ENCODE data around the gene PLOD2. TPM values are rescaled to one million over a fixed set of nuclear protein-coding genes. Genes with fewer than 3 reads are reported as not detected.

PLOD2 gene
- total and polyA plus RNA-seq, 2 donors from 2014 or later, result 21.3 to 66.0 TPM

DNA sequence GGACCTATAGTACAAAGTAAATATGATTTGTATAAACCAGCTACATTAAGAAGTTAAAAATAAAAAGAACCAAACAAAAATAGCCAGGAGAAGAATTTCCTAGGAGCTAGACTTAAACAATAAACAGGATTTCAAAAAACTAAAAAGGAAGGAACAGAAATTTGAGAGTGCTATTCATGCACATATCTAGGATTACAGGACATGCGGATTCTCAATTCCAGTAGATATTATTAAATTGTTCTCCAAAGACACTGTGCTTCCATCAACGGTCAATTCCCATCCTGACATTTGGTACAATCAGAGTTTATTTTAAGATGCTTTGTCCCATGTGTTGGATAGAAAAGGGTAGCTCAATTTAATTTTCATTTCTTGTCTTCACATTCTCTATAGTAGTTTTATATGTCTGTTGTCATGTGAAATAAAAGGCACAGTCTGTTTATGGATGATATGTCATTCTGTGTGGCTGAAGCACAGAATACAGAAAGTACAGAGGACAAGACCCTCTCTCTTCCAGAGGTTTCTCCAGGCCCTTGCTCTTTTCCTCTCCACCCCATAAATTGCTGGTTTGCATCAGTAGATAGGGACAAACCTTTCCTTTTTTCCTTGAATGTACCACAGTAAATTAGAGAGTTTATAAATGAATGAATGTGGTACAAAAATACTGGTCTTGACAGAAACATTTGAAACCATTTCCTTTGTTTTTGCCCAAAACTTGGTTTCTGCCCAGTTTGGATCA lies 3.5 kb downstream of the PLOD2 start:
- Histone ChIP-seq H3K36me3 (ENCODE audit: control insufficient read depth in 2 of 3, insufficient read depth in 3 of 3, low read length in 3 of 3) (no peaks in the 10 kb centered on the region), H3K4me1 (ENCODE audit: control insufficient read depth in 2 of 3, insufficient read depth in 2 of 3, low read depth in 1 of 3, low read length in 3 of 3) (peaks cover 0 to 27% (median 11%) of the 10 kb centered on the region in 3 donors), H3K9ac (ENCODE audit: low read length in 3 of 3) (peak overlapping the region in 2 of 3 donors; percentile 18 to 55), H3K27me3 (ENCODE audit: control insufficient read depth, insufficient read depth, low read length) (no peaks in the 10 kb centered on the region), H3K4me3 (ENCODE audit: low read length in 3 of 3) (peak overlapping the region in 1 of 3 donors; percentile 35), H3K9me3 (ENCODE audit: control insufficient read depth in 2 of 3, insufficient read depth in 1 of 3, low read length in 3 of 3) (no peaks in the 10 kb centered on the region), H3K27ac (ENCODE audit: low read depth in 2 of 2, low read length in 2 of 2) (peak overlapping the region in 1 of 2 donors; percentile 3)
- DNase-seq, result no peak
- TF ChIP-seq, protein P1, sequence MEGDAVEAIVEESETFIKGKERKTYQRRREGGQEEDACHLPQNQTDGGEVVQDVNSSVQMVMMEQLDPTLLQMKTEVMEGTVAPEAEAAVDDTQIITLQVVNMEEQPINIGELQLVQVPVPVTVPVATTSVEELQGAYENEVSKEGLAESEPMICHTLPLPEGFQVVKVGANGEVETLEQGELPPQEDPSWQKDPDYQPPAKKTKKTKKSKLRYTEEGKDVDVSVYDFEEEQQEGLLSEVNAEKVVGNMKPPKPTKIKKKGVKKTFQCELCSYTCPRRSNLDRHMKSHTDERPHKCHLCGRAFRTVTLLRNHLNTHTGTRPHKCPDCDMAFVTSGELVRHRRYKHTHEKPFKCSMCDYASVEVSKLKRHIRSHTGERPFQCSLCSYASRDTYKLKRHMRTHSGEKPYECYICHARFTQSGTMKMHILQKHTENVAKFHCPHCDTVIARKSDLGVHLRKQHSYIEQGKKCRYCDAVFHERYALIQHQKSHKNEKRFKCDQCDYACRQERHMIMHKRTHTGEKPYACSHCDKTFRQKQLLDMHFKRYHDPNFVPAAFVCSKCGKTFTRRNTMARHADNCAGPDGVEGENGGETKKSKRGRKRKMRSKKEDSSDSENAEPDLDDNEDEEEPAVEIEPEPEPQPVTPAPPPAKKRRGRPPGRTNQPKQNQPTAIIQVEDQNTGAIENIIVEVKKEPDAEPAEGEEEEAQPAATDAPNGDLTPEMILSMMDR (IDR thresholded peaks at IDR 0.05; ENCODE audit: borderline replicate concordance, extremely low read depth, insufficient read depth), result no peak
- FAIRE-seq, result no peak
- intact Hi-C loops (cut with DNase I), result no loop called here

DNA sequence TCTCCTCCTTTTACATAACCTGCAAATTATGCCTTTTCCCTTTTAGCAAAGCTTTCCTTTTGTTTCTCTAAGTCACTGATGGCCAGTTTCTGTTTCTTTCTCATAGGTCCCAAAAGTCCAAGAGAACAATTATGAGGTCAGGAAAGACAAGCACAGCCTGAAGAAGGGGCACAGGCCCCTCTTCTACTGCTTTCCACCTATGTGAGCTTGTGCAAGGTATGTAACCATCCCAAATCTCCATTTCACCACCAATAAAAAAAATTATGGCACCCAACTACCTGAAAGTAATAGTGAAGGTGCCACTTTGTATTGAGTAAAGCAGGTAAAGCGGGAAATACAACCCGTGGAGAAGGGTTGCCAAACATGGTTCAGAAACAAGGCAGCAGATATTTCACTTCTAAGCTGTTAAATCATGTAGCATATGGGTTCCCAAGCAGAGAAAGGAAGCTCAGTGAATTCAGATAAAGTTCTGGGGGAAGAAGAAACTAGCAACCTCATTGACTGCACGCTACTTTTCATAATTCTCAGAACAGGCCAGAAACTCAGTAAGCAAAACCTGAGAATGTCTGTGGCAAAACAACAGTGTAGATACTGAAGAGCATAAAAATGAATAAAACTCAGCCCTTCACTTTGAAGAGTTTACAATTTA lies 4.2 kb downstream of the PLOD2 start:
- H3K27me3 ChIP-seq (ENCODE audit: control insufficient read depth, insufficient read depth, low read length), result no peaks in the 10 kb centered on the region
- H3K4me1 ChIP-seq (ENCODE audit: control insufficient read depth in 2 of 3, insufficient read depth in 2 of 3, low read depth in 1 of 3, low read length in 3 of 3), result peaks cover 0 to 29% (median 14%) of the 10 kb centered on the region in 3 donors
- H3K27ac ChIP-seq (ENCODE audit: low read depth in 2 of 2, low read length in 2 of 2), result peak overlapping the region; percentile 54 to 71
- no peak for FAIRE-seq
- TF ChIP-seq, protein P1 (IDR thresholded peaks at IDR 0.05; ENCODE audit: borderline replicate concordance, extremely low read depth, insufficient read depth), result no peak
- no peak for DNase-seq
- H3K36me3 ChIP-seq (ENCODE audit: control insufficient read depth in 2 of 3, insufficient read depth in 3 of 3, low read length in 3 of 3), result no peaks in the 10 kb centered on the region
- intact Hi-C loops (cut with DNase I), result no loop called here
- H3K9ac ChIP-seq (ENCODE audit: low read length in 3 of 3), result peak overlapping the region in 2 of 3 donors; percentile 37 to 55
- peak overlapping the region in 2 of 3 donors; percentile 35 to 40 for H3K4me3 ChIP-seq (ENCODE audit: low read length in 3 of 3)
- H3K9me3 ChIP-seq (ENCODE audit: control insufficient read depth in 2 of 3, insufficient read depth in 1 of 3, low read length in 3 of 3), result no peaks in the 10 kb centered on the region

GRCh38 chr3:146156095-146156494 lies 4.9 kb downstream of the PLOD2 start:
- Histone ChIP-seq H3K27me3 (ENCODE audit: control insufficient read depth, insufficient read depth, low read length) (no peaks in the 10 kb centered on the region), H3K36me3 (ENCODE audit: control insufficient read depth in 2 of 3, insufficient read depth in 3 of 3, low read length in 3 of 3) (no peaks in the 10 kb centered on the region), H3K4me1 (ENCODE audit: control insufficient read depth in 2 of 3, insufficient read depth in 2 of 3, low read depth in 1 of 3, low read length in 3 of 3) (peaks cover 0 to 29% (median 14%) of the 10 kb centered on the region in 3 donors), H3K9ac (ENCODE audit: low read length in 3 of 3) (peak overlapping the region in 2 of 3 donors; percentile 37 to 55), H3K27ac (ENCODE audit: low read depth in 2 of 2, low read length in 2 of 2) (peak overlapping the region; percentile 45 to 71), H3K9me3 (ENCODE audit: control insufficient read depth in 2 of 3, insufficient read depth in 1 of 3, low read length in 3 of 3) (no peaks in the 10 kb centered on the region), H3K4me3 (ENCODE audit: low read length in 3 of 3) (peak overlapping the region in 2 of 3 donors; percentile 35 to 40)
- intact Hi-C loops (cut with DNase I), result no loop called here
- TF ChIP-seq, protein P1 (IDR thresholded peaks at IDR 0.05; ENCODE audit: borderline replicate concordance, extremely low read depth, insufficient read depth), result no peak
- DNase-seq, result no peak
- FAIRE-seq, result no peak

Data from kidney (tissue), 14 donors.